ENCODE data around the gene SPEM1. TPM values are rescaled to one million over a fixed set of nuclear protein-coding genes. Genes with fewer than 3 reads are reported as not detected.

SPEM1 gene
- total and polyA plus RNA-seq, 2 of the 13 experiments (the other 11 are each of a cell fraction or from before 2014, with no cell fraction given), result not detected

GRCh38 chr17:7403043-7403726, 16.9 kb upstream of the SPEM1 start (continued):
- TF ChIP-seq ZNF142 (CRISPR knock-in tag; IDR thresholded peaks at IDR 0.05) (no peak), ZNF414 (CRISPR knock-in tag; IDR thresholded peaks at IDR 0.05) (peak; percentile 59; the same call in 1 of the 2 replicates), ZNF556 (CRISPR knock-in tag; IDR thresholded peaks at IDR 0.05; ENCODE audit: borderline replicate concordance) (0 out of 2 replicates have a peak, but pooled peaks have one; percentile 5), PRDM10 (CRISPR knock-in tag; IDR thresholded peaks at IDR 0.05; ENCODE audit: low read depth) (0 out of 2 replicates have a peak, but pooled peaks have one; percentile 41), RAD51 (IDR thresholded peaks at IDR 0.05; ENCODE audit: borderline replicate concordance) (no peak), ZNF253 (CRISPR knock-in tag; IDR thresholded peaks at IDR 0.05; ENCODE audit: borderline replicate concordance) (no peak), ARNTL (CRISPR knock-in tag; IDR thresholded peaks at IDR 0.05) (no peak), ETV5 (CRISPR knock-in tag; IDR thresholded peaks at IDR 0.05; ENCODE audit: borderline replicate concordance) (peak; percentile 22; the same call in 1 of the 2 replicates), ARHGAP35 (CRISPR knock-in tag; IDR thresholded peaks at IDR 0.05; ENCODE audit: borderline replicate concordance) (no peak), RNF2 (conservative IDR thresholded peaks at IDR 0.05; ENCODE audit: low read depth) (no peak), LRRFIP1 (CRISPR knock-in tag; conservative IDR thresholded peaks at IDR 0.05) (no peak), ZNF275 (CRISPR knock-in tag; IDR thresholded peaks at IDR 0.05; ENCODE audit: borderline replicate concordance) (no peak), SMAD1 (CRISPR knock-in tag; IDR thresholded peaks at IDR 0.05; ENCODE audit: borderline replicate concordance, low read depth) (no peak)
